Bronchial epithelial cell (primary cell): ENCODE data around the gene TENM3. TPM values are rescaled to one million over a fixed set of nuclear protein-coding genes. Genes with fewer than 3 reads are reported as not detected.

ENCODE experiments used
- DNase-seq: peaks from one replicate; pipeline ENCODE4 v3.0.0-alpha.2; 2010; ENCODE audit warnings: low read depth
- FAIRE-seq: peaks from 2 replicates; lab custom pipeline; 2011; peaks lifted over from hg19 to GRCh38; lab: Jason Lieb, UNC
- H3K27me3 ChIP-seq: 2 replicates; pipeline ENCODE4 v1.5.1; 2011; ENCODE audit warnings: low read length; ENCODE audit not compliant: control insufficient read depth, insufficient read depth
- H3K36me3 ChIP-seq: 2 replicates; pipeline ENCODE4 v1.5.1; 2011; ENCODE audit warnings: low read length; ENCODE audit not compliant: control insufficient read depth, insufficient read depth
- H3K4me3 ChIP-seq: 2 replicates; pipeline ENCODE4 v1.5.1; 2011; ENCODE audit warnings: mild to moderate bottlenecking, low read depth, low read length, control low read depth
- CTCF ChIP-seq: IDR thresholded peaks from 2 replicates; pipeline ENCODE4 v1.5.1; 2011; ENCODE audit warnings: mild to moderate bottlenecking, moderate library complexity, low read length, control low read depth, inconsistent platforms; ENCODE audit not compliant: insufficient read depth, severe bottlenecking
- total RNA-seq: library from RNA; depleted of rRNA; stranded (reverse); fragments of >200 nt; gene quantifications from 2 replicates; pipeline ENCODE4 v1.2.1, GENCODE V29; 2014

The TENM3 gene
- total RNA-seq, 1 donor from 2014 or later: 1.3 TPM

- FAIRE-seq: no peak
- Histone ChIP-seq H3K27me3 (no peaks in the 10 kb centered on the region), H3K36me3 (no peaks in the 10 kb centered on the region), H3K4me3 (no peak overlapping the region)
- no peak for TF ChIP-seq CTCF
- DNase-seq: no peak
Observed at GRCh38 chr4:182351485-182351884, 108.3 kb downstream of the TENM3 start.

- Histone ChIP-seq H3K27me3 (no peaks in the 10 kb centered on the region), H3K4me3 (no peak overlapping the region), H3K36me3 (no peaks in the 10 kb centered on the region)
- TF ChIP-seq CTCF: no peak
- DNase-seq: no peak
- no peak for FAIRE-seq
Observed at GRCh38 chr4:182354106-182354505, 110.9 kb downstream of the TENM3 start.

GRCh38 chr4:182354867-182355266 is 111.7 kb downstream of the TENM3 start:
- no peak for TF ChIP-seq CTCF
- no peaks in the 10 kb centered on the region for H3K36me3 ChIP-seq
- FAIRE-seq: no peak
- no peak overlapping the region for H3K4me3 ChIP-seq
- no peaks in the 10 kb centered on the region for H3K27me3 ChIP-seq
- no peak for DNase-seq

- no peak overlapping the region for H3K4me3 ChIP-seq
- no peaks in the 10 kb centered on the region for H3K27me3 ChIP-seq
- FAIRE-seq: no peak
- no peak for DNase-seq
- TF ChIP-seq CTCF: no peak
- H3K36me3 ChIP-seq: no peaks in the 10 kb centered on the region
Observed at GRCh38 chr4:182367153-182367552, 124.0 kb downstream of the TENM3 start.

GRCh38 chr4:182369211-182369610 is 126.0 kb downstream of the TENM3 start:
- no peak overlapping the region for H3K4me3 ChIP-seq
- no peak for TF ChIP-seq CTCF
- H3K27me3 ChIP-seq: no peaks in the 10 kb centered on the region
- DNase-seq: no peak
- no peaks in the 10 kb centered on the region for H3K36me3 ChIP-seq
- no peak for FAIRE-seq

GRCh38 chr4:182370491-182370890 is 127.3 kb downstream of the TENM3 start:
- DNase-seq: no peak
- H3K27me3 ChIP-seq: no peaks in the 10 kb centered on the region
- no peak for TF ChIP-seq CTCF
- H3K4me3 ChIP-seq: no peak overlapping the region
- no peak for FAIRE-seq
- H3K36me3 ChIP-seq: no peaks in the 10 kb centered on the region
